Subcutaneous abdominal adipose tissue (tissue), 5 donors: ENCODE results near the gene KCNMB3.
A peak's percentile ranks its signal among the peaks of the same experiment; 100 is the strongest.
"Not testable (repeated sequence)": the region's sequence is repeated elsewhere in the genome, so short reads cannot be mapped to it uniquely, and the experiment has no call there.

Source experiments
- H3K27ac ChIP-seq: one replicate; pipeline ENCODE4 v1.7.0; 2013; ENCODE audit warnings: low read depth, mild to moderate bottlenecking, inconsistent platforms, low read length, moderate library complexity
- H3K27me3 ChIP-seq, 5 donors: one replicate each; pipeline ENCODE4 v1.7.0; 2013; ENCODE audit warnings: low read length in 5 of 5, inconsistent platforms in 1 of 5; ENCODE audit not compliant: control insufficient read depth in 5 of 5, insufficient read depth in 4 of 5
- H3K36me3 ChIP-seq, 5 donors: one replicate each; pipeline ENCODE4 v1.7.0; 2013; ENCODE audit warnings: low read length in 5 of 5; ENCODE audit not compliant: control insufficient read depth in 5 of 5, insufficient read depth in 5 of 5
- H3K4me1 ChIP-seq, 5 donors: one replicate each; pipeline ENCODE4 v1.7.0; 2013; ENCODE audit warnings: low read length in 5 of 5, mild to moderate bottlenecking in 3 of 5, moderate library complexity in 1 of 5; ENCODE audit not compliant: control insufficient read depth in 5 of 5, insufficient read depth in 5 of 5
- H3K4me3 ChIP-seq, 5 donors: one replicate each; pipeline ENCODE4 v1.7.0; 2013; ENCODE audit warnings: low read length in 5 of 5, low read depth in 1 of 5
- H3K9ac ChIP-seq, 5 donors: one replicate each; pipeline ENCODE4 v1.7.0; 2013; ENCODE audit warnings: low read length in 5 of 5, mild to moderate bottlenecking in 4 of 5, moderate library complexity in 3 of 5
- H3K9me3 ChIP-seq, 5 donors: one replicate each; pipeline ENCODE4 v1.7.0; 2013; ENCODE audit warnings: low read length in 5 of 5; ENCODE audit not compliant: control insufficient read depth in 5 of 5
- donor health status: healthy.
- donor health status: healthy.
- donor health status: healthy.
- donor health status: healthy.
- donor health status: healthy.

KCNMB3 gene

DNA sequence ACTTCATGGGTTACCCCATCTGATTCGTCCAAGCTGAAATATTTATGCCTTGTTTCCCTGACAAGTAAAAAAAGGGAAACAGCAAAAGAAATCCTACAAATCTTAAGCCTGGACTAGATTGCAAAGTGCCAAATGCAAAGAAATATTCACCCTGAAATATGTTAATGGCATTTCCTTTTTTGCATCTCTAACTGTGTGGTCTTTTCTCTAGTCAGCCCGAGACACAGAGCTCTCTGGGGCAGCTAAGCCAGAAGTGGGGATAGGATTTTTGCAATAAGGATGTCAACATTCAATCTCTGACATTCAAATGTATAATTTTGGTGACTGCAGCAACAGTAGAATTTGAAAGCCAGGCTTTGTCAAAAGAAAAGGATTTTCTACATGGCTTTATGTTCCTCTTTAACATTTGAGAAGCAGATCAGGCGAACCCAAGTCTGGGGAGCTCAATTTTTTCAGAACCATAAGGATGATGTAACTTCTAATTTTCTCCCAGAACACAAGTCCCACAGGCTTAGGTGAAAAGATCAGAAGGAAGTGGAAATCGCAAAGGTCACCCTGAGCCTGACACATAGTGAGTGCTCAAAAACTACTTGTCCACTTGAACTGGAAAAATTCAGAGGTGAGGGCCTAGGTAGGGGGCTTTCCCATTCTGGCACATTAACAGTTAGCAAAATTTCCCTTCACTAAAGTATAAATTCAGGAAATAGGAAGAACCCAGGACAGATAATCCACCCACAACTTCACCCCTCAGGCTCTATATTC lies 28.2 kb upstream of the KCNMB3 start:
- H3K27me3 ChIP-seq = peaks cover 0 to 2% (median 0%) of the 10 kb centered on the region in 5 donors
- no peak overlapping the region for H3K4me3 ChIP-seq
- H3K36me3 ChIP-seq = no peaks in the 10 kb centered on the region
- no peaks in the 10 kb centered on the region for H3K4me1 ChIP-seq
- H3K27ac ChIP-seq = no peak overlapping the region
- no peak overlapping the region for H3K9ac ChIP-seq
- H3K9me3 ChIP-seq = no peaks in the 10 kb centered on the region

DNA sequence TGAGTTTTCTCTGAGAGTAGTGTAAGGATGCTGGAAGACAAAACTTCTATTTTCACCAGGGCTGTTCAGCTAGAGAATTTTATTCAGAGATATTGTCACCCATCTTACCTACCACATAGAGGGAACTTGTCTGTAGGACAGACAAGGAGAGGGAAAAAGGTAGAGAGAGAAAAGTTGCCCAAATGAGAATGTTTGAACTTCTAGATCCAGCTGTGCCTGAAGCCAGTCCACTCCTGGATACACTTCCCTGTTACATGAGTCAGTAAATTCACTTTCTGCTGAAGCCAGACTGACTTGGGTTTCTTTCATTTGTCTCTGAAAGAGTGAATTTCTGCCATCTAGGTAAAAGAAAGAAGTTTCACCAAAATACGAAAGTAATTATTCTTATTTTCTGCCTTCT lies 27.2 kb upstream of the KCNMB3 start:
- peaks cover 0 to 2% (median 0%) of the 10 kb centered on the region in 5 donors for H3K27me3 ChIP-seq
- H3K9ac ChIP-seq = no peak overlapping the region
- no peaks in the 10 kb centered on the region for H3K4me1 ChIP-seq
- H3K4me3 ChIP-seq = no peak overlapping the region
- H3K36me3 ChIP-seq = no peaks in the 10 kb centered on the region
- no peaks in the 10 kb centered on the region for H3K9me3 ChIP-seq
- H3K27ac ChIP-seq = no peak overlapping the region

- H3K4me1 ChIP-seq = no peaks in the 10 kb centered on the region
- H3K27me3 ChIP-seq = peaks cover 0 to 2% (median 0%) of the 10 kb centered on the region in 5 donors
- no peaks in the 10 kb centered on the region for H3K36me3 ChIP-seq
- no peak overlapping the region for H3K9ac ChIP-seq
- H3K4me3 ChIP-seq = no peak overlapping the region
- no peak overlapping the region for H3K27ac ChIP-seq
- H3K9me3 ChIP-seq = no peaks in the 10 kb centered on the region
Measured at GRCh38 chr3:179276743-179277142, 25.8 kb upstream of the KCNMB3 start.

- H3K27ac ChIP-seq = no peak overlapping the region
- H3K4me1 ChIP-seq = peaks cover 0 to under 1% (median 0%) of the 10 kb centered on the region in 5 donors
- H3K36me3 ChIP-seq = no peaks in the 10 kb centered on the region
- H3K27me3 ChIP-seq = peaks cover 0 to 2% (median 0%) of the 10 kb centered on the region in 5 donors
- no peaks in the 10 kb centered on the region for H3K9me3 ChIP-seq
- H3K4me3 ChIP-seq = no peak overlapping the region
- H3K9ac ChIP-seq = no peak overlapping the region
Measured at GRCh38 chr3:179276001-179276400, 25.1 kb upstream of the KCNMB3 start.

DNA sequence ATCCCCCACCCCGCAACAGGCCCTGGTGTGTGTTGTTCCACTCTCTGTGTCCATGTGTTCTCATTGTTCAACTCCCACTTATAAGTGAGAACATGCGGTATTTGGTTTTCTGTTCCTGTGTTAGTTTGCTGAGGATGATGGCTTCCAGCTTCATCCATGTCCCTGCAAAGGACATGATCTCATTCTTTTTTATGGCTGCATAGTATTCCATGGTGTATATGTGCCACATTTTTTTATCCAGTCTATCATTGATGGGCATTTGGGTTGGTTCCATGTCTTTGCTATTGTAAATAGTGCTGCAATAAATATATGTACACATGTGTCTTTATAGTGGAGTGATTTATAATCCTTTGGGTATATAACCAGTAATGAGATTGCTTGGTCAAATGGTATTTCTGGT lies 23.5 kb upstream of the KCNMB3 start:
- H3K36me3 ChIP-seq, H3K9me3 ChIP-seq, H3K4me3 ChIP-seq, H3K27ac ChIP-seq, H3K4me1 ChIP-seq, H3K27me3 ChIP-seq, H3K9ac ChIP-seq: not testable (repeated sequence)

DNA sequence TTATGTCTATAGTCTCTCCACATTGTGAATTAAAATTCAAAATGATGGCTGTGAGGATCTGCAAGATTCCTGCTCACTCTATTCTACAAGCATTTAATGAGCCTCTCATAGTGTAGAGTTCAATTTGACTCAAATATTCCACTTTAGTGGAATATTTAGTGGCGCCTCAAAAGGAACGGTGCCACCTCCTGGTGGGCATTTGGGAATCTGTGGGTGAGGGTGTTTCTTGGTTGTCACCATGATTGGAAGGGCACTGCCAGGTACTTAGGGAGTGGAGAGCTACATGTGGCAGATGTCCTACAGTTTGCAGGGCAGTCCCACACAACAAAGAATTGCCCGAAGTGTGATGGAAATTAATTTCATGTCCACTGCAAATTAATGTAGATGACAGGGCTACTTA lies 21.5 kb upstream of the KCNMB3 start:
- H3K9me3 ChIP-seq = no peaks in the 10 kb centered on the region
- H3K27me3 ChIP-seq = no peaks in the 10 kb centered on the region
- H3K9ac ChIP-seq = no peak overlapping the region
- H3K36me3 ChIP-seq = no peaks in the 10 kb centered on the region
- peaks cover 0 to 17% (median 0%) of the 10 kb centered on the region in 5 donors for H3K4me1 ChIP-seq
- no peak overlapping the region for H3K4me3 ChIP-seq
- no peak overlapping the region for H3K27ac ChIP-seq

GRCh38 chr3:179269152-179269707 lies 18.3 kb upstream of the KCNMB3 start:
- peaks cover 0 to 26% (median 0%) of the 10 kb centered on the region in 5 donors for H3K4me1 ChIP-seq
- no peak overlapping the region for H3K9ac ChIP-seq
- no peak overlapping the region for H3K4me3 ChIP-seq
- H3K9me3 ChIP-seq = no peaks in the 10 kb centered on the region
- peaks cover 0 to 8% (median 4%) of the 10 kb centered on the region in 5 donors for H3K27me3 ChIP-seq
- no peak overlapping the region for H3K27ac ChIP-seq
- no peaks in the 10 kb centered on the region for H3K36me3 ChIP-seq

GRCh38 chr3:179268400-179269051 lies 17.6 kb upstream of the KCNMB3 start:
- Histone ChIP-seq H3K4me3 (no peak overlapping the region), H3K9ac (no peak overlapping the region), H3K27me3 (peaks cover 0 to 8% (median 4%) of the 10 kb centered on the region in 5 donors), H3K36me3 (no peaks in the 10 kb centered on the region), H3K4me1 (peaks cover 0 to 26% (median 0%) of the 10 kb centered on the region in 5 donors), H3K27ac (no peak overlapping the region), H3K9me3 (no peaks in the 10 kb centered on the region)

DNA sequence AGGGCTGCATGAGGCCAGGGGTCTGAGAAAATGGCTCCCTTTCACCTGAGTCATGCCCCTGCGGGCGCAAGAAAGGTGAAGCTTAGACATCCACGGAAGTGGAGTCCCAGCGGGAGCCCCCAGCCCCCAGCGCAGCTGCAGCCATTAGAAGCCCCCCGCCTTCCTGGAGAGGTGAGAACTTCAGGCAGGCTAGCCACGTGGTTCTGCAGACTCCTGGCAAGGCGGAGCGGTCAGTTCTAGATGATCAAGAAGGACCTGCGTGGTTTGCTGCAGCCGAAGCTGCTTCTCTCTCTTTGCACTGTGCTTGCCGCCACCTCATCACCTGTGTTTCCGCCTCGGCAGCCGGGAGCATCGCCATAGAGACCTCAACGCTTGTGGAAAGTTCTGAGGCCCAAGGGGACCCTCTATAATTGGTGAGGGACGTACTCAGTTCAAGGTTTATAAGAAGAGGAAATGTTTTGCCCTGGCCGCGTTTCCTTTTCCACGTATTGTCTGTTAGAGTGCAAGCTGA lies 15.8 kb upstream of the KCNMB3 start:
- H3K9me3 ChIP-seq = no peaks in the 10 kb centered on the region
- peaks cover 0 to 27% (median 2%) of the 10 kb centered on the region in 5 donors for H3K4me1 ChIP-seq
- H3K27ac ChIP-seq = no peak overlapping the region
- H3K36me3 ChIP-seq = no peaks in the 10 kb centered on the region
- H3K4me3 ChIP-seq = peak overlapping the region in 2 of 5 donors; percentile 10 to 33
- no peak overlapping the region for H3K9ac ChIP-seq
- H3K27me3 ChIP-seq = peaks cover 0 to 8% (median 4%) of the 10 kb centered on the region in 5 donors

- peaks cover 0 to 8% (median 4%) of the 10 kb centered on the region in 5 donors for H3K27me3 ChIP-seq
- H3K9ac ChIP-seq = no peak overlapping the region
- H3K4me3 ChIP-seq = no peak overlapping the region
- H3K27ac ChIP-seq = no peak overlapping the region
- no peaks in the 10 kb centered on the region for H3K36me3 ChIP-seq
- no peaks in the 10 kb centered on the region for H3K9me3 ChIP-seq
- peaks cover 0 to 27% (median 7%) of the 10 kb centered on the region in 5 donors for H3K4me1 ChIP-seq
Measured at GRCh38 chr3:179265875-179266274, 15.0 kb upstream of the KCNMB3 start.
